Measurements from ENCODE around the gene CAMKMT.

DNA sequence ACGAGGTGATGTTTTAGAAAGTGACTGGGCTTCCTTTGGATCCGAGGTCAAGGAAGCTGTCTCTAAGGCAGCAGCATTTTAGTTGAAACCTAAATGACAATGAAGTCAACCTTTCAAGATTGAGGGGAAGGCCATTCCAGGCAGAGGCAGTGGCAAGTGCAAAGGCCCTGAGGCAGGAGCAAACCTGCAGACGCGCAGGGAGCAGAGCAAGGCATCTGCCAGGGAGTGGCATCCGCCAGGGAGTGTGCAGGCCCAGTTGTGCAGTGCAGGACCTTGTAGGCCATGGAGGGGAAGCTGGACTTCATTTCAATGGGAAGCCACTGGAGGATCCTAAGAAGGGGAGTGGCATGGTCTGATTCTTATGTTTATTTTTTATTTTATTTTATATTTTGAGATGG is 425.1 kb downstream of the CAMKMT start:
- TF ChIP-seq, protein P1, sequence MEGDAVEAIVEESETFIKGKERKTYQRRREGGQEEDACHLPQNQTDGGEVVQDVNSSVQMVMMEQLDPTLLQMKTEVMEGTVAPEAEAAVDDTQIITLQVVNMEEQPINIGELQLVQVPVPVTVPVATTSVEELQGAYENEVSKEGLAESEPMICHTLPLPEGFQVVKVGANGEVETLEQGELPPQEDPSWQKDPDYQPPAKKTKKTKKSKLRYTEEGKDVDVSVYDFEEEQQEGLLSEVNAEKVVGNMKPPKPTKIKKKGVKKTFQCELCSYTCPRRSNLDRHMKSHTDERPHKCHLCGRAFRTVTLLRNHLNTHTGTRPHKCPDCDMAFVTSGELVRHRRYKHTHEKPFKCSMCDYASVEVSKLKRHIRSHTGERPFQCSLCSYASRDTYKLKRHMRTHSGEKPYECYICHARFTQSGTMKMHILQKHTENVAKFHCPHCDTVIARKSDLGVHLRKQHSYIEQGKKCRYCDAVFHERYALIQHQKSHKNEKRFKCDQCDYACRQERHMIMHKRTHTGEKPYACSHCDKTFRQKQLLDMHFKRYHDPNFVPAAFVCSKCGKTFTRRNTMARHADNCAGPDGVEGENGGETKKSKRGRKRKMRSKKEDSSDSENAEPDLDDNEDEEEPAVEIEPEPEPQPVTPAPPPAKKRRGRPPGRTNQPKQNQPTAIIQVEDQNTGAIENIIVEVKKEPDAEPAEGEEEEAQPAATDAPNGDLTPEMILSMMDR (IDR thresholded peaks at IDR 0.05 in 4 of 5, conservative IDR thresholded peaks at IDR 0.05 in 1 of 5), result no peak
- TF ChIP-seq POLR2A (IDR thresholded peaks at IDR 0.05), result no peak

All from gastrocnemius medialis (tissue), 4 donors.